ENCODE results near the gene CHSY1.
"Not testable (repeated sequence)": the region's sequence is repeated elsewhere in the genome, so short reads cannot be mapped to it uniquely, and the experiment has no call there.

The CHSY1 gene

DNA sequence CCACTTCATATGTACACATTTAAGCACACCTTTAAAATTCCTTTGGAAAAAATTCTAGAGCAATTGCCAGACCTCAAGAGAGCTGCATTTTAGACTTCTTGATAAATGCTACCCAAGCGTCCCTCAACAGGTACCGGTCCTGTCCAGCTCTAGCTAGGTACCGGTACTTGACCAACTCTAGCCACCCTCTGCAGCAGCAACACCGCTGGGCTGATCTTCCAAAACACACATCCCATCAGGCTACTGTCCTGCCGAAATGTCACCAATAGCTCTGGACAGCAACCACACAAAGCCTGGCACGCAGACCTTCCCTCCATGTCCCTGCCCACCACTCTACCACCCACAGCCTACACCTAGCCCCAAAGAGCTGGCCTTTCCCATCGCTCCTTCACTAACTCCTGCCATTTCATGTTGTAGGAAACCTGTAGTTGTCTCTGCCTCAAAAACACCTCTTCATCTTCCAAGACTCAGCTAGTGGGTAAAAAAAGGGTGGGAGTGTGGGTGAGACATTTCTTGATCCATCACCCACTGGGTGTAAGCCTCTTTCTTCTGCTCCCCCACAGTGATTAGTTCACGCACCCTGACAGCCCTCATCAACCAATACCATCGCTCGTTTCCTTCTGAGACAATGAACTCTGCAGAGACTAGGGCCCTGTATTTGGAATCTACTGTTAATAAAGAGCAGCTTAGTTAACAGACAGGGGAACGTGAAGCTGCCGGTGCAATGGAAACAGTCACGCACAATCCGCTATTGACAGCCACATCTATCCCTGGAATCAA is 6.8 kb downstream of the CHSY1 start:
- no peak for DNase-seq

DNA sequence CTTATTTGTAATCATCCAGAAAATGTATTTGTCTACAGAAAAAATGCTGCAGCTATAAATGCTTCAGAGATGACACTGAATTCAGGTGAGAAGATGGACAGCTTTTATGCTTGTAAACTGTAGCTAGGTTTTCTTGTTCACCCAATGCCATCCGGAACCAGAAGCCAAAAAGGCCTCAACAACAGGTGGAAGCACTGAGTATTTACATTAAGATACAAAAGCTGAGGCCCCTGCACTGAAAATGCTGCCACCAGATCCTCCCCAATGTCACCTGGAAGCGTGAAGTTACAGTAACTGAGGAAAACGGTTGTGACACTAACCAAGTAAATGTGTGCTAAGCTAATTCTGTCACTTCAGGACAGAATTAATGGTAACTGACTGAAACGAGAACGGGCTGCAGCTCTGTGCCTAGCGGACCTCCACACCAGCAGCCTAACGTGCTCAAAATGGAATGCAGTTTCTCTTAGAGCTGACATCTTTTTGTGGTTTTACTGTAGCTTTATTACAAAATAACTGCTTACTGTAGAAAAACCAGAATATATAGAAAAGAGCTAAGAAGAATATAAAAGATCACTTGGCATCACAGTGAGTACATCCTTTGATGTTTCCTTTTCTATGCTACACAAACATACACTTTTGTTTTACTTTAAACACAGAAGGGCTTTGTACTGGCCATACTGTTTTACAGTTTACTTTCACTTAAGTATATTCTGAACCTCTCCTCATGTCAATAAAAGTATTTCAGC is 7.6 kb downstream of the CHSY1 start:
- DNase-seq, result no peak

DNA sequence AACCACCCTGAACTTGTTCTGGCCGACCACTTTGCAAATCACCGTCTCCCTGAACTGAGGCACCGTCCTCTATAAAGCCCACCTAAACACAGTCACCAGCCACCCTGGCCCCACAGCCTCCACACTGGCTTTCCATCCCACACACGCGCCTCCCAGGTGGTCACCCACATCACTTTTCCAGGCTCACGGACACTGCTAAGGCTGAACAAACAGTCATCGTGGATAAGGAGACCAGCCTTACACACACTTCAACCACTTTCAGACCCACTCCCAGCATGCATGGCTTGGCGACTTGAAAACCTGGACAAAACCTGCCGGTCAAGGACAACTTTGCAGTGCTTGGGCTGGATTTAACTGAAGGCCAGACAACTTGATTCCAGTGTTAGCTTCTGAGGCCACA is 8.4 kb downstream of the CHSY1 start:
- no peak for DNase-seq

DNA sequence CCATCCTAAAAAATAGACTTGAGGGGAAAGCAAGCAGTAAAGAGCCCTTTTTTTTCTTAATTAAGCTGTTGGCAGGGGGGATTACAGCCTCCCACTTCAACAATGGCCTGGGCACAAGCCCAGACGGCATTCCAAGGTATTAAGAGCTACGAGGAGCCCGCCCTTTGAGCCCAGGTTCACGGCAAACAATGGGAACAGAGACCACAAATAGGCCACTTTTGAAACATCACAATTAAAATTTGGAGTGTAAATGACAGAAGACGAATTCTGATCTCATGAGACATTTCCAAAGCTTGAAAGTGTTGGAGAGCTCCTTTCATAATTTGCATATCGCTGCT is 8.9 kb downstream of the CHSY1 start:
- DNase-seq, result no peak

DNA sequence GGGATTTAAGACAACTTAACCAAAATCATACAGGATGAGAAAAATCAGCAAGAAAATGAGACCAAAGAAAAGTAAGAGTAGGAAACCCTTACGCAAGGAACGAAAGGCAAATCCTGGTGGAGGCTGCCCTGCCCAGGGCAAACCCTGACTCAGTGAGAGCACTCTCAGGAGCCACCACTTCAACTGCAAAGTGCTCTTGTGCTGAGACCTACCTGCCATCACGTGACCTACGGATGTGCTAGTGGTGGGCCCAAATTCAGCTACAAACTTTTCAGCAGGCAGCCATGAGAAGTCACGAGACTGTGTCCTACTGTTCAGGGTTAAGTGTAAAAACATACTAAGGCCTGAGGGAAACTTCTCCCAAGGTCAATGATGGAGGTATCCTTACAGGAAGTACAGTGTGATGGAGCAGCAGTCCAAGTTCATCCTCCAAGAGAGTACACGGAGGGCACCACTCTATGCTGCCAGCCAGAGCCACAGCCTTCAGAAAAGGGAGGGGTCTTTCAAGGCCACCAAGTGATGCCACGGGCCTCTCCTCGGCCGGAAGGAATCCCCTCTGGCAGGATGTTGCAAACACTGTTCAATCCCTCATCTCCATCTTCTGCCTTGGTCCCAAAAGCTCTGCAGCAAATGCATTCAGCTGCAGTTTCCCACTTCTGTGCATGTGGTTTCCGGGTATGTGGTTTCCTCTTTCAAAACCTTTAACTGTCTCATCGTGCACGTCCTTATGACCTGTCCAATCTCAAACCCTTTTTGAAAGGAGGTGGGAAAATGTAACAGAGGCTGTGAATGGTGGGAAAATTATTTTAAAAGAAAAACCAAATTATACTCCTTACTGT is 9.5 kb downstream of the CHSY1 start:
- DNase-seq, result no peak

DNA sequence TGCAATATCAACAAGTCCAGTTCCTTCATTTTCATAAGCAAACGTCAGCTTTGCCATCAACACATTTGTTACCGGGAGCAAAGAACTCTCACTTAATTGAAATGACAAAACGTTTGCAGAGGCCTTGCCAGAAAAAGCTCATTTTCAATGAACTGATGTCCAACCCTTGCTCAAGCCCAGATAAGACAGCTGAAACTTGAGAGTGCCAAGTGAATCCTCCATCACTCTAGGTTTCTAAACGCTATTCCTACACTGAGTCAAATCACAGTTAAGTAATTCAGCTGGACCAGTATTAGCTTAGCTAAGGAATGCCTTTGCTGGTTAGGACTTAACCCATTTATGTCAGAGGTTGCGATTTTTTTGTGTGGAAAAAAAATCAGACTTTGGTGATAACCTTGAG is 11.5 kb downstream of the CHSY1 start:
- no peak for DNase-seq

DNA sequence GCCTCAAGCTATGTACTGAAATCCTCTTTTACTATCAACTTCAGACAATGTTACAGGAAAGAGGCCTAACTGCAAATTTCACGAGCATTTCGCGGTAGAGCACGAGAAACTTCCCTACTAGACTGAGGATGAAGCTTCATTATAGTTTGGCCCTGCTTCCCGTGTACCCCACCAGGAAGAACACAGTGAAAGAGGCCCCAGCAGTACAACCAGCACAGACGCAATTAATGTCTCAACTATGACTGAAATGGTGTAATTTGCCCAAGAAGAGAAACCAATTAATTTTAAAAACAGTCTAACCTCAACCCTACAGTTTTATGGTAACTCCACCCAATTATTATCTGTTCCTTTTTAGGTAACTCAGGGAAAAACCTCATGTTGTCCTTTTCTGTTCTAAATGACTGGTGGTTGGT is 12.1 kb downstream of the CHSY1 start:
- no peak for DNase-seq

DNA sequence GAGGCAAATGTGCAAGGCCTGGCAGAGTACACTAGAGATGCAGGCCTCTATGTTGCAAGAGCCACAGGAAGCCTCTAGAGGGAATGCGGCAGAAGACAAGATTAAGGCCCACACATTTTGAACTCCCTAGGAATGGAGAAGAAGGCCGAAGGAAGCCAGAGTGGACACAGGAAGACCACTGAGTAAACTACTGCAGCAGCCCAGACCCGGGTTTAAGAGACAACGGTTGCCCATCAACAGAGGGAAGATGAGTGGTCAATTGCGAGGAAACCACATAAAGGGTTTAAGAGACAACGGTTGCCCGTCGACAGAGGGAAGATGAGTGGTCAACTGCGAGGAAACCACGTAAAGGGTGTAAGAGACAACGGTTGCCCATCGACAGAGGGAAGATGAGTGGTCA is 14.6 kb downstream of the CHSY1 start:
- no peak for DNase-seq

DNA sequence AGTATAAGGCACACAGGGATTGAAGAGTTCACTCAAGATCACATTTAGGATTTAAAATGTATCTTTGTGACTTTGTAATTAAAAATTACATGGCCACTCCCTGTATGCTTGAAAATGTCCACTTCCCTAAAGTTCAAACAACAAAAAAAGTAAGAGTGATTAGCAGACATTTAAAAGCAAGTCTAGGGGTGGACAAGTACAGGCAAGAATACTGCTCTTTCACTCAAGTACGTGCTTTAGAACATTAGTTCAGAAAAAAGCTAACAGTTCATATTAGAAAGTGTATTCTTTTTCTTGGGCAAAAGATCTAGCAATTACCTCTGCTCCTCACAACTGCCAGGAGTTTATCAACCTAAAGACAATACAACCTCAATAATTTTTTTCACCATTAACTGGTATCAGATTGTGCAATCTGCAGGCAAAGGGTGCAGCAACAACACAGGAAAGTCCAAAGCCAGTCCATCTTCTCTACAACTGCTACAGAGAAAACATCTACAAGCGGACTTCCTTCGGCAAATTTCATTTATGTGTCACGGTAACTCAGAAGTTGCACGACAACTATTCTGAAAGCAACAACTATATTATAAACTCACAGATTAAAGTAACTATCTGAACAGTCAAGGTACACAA is 18.1 kb downstream of the CHSY1 start:
- no peak for DNase-seq

DNA sequence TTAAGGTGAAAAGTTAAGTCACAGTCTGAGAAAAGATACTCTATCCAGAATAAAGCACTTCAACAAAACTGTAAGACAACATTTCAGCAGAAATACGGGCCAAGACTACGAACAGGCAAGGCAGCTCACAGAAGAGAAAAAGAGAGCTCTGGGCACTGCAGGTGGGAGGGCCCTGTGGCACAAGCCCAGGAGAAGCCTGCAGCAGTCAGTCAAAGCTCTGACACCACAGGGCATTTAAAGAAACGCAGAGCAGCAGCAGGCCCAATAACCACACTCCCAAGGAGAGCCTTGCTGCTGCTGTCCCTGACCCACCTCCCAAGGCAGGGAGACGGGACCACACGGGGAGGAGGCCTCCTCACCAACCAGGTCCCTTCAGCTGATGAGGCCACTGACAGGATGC is 19.2 kb downstream of the CHSY1 start:
- no peak for DNase-seq

DNA sequence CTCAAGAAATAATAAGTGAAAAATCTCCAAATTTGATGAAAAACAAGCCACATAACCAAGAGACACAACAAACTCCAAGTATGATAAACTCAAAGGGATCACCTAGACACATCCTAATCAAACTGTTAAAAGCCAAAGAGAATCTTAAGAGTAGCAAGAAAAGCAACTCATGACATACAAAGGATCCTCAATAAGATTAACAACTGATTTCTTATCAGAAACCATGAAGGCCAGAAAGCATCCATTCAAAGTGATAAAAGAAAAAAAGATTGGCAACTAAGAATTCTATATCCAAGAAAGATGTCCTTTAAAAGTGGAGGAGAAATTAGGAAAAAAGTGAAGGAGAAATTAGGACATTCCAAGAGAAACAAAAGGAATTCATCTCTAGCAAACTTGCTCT is 23.5 kb downstream of the CHSY1 start:
- DNase-seq, result no peak

DNA sequence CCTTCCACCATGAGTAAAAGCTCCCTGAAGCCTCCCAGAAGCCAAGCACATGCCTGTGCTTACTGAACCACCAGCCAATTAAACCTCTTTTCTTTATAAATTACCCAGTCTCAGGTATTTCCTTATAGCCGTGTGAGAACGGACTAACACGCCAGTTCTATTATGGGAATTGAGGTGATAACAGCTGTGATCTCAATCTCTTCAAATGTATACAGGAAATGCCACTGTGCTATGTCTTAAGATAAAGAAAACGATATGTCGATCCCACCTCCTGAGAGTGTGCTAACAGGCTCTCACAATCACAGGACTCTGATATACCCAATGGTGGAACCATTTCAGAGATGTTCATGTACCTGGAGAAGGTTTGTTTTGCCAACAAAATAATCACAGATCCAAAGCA is 26.2 kb downstream of the CHSY1 start:
- DNase-seq, result no peak

DNA sequence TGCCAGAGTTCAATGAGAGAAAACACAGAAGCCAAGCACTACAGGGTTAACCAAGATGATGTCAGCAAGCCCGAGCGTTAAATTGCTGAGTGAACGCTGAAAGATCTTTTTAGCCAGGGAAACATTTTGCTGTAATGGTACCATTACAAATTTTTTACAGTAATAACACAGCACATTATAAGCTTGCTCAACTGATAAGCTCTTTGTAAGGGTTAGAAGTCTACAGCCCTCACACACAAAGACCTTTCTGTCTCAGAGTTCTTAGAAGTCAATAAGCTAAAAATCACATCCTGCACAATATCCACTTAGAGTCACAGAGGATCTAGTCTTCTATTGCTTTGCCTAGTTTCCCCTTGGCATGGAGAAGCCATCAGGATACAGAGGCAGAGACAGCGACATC is 29.9 kb downstream of the CHSY1 start:
- DNase-seq, result no peak

DNA sequence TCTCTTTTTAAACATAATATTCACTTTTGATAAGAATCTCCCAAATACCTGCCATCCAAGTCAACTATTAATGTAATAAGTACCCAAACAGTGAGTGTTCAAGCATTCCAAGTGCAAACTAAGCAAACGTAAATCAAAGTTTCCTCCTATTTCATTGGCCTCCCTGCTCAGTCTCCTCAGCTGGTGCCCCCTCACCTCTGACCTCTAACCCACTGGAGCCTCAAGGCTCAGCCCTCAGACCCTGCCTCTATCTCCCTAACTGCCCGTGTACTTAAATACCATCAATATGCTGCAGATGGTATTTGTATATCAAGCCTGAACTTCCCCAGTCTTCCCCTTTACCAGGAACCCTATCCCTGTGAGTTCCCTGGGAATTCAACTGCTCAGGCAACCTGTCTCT is 31.8 kb downstream of the CHSY1 start:
- DNase-seq, result no peak

DNA sequence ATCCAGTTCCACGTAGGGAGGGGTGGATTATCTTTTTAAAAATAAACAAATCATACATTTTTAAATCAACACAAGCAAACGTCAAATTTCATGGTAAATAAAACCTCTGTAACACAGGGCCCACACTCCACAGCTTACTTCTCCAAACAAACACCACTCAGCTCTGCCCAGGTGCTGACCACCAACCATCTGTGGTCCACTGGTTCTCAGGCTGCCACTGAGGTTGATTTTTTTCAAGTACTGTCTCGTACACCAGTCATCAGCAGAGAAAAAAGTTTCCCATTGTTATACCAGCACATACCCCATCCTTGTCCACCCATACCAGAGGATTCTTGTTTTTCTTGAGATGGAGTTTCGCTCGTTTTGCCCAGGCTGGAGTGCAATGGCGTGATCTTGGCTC is 32.4 kb downstream of the CHSY1 start:
- DNase-seq, result no peak

DNA sequence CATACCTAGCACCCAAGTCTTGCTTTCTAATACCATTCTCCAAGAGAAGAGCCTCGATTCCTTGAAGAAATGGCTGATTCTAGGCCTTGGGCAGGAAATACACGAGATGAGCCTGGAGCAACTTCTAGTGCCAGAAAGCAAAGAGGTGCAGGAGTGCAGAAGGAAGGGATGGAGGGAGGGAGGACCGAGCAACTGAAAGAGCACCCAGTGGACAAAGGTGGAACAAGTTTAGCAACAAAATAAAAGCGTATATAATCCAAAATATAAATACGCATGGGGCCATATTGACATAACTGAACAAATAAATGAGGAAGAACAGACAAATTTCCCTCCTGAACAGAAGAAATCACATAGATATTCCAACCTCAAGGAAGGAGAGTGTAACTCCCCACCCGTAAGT is 34.4 kb downstream of the CHSY1 start:
- DNase-seq, result no peak

DNA sequence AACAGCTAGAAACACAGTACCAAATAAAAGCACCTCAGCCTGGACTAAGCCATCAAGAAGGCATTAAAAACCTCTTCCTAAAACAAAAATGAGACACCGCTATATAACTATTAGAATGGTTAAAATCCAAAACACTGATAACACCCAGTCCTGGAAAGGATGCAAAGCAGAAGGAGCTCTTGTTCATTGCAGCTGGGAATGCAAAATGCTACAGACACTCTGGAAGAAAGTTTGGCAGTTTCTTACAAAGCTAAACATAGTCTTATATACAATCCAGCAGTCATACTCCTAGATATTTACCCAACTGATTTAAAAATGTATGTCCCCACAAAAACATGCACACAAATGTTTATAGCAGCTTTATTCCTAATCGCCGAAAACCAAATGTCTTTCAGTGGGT is 35.7 kb downstream of the CHSY1 start:
- no peak for DNase-seq

DNA sequence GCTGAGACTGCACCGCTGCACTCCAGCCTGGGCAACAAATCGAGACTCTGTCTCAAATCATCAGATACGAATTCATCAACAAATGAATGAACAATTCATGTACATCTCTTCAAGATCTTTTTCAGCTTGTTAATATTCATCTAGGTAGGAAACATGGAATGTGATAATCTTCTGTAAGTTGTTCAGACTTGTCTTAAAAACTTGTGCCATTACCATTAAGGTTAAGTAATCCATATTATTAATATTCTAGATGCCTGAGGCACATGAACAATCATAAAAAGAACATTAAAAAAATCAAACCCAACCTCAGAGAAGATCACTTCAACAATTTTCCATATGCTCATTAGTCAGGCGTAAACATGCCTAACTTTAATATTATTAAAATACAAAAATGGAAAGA is 36.2 kb downstream of the CHSY1 start:
- no peak for DNase-seq

DNA sequence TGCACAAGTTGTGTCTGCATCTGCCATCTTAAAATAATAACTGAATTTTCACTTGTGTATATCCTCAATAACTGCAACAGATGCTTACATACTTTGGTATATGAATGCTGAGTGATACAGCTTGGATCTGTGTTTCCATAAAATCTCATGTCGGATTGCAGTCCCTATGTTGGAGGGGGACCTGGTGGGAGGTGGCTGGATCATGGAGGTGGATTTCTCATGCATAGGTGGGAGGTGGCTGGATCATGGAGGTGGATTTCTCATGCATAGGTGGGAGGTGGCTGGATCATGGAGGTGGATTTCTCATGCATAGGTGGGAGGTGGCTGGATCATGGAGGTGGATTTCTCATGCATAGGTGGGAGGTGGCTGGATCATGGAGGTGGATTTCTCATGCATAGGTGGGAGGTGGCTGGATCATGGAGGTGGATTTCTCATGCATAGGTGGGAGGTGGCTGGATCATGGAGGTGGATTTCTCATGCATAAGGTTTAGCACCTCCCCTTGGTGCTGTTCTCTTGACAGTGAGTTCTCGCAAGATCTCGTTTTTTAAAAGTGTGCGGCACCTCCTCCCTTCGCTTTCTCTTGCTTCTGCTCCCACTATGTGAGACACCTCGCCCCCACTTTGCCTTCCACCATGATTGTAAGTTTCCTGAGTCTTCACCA is 37.3 kb downstream of the CHSY1 start:
- DNase-seq, result not testable (repeated sequence)

DNA sequence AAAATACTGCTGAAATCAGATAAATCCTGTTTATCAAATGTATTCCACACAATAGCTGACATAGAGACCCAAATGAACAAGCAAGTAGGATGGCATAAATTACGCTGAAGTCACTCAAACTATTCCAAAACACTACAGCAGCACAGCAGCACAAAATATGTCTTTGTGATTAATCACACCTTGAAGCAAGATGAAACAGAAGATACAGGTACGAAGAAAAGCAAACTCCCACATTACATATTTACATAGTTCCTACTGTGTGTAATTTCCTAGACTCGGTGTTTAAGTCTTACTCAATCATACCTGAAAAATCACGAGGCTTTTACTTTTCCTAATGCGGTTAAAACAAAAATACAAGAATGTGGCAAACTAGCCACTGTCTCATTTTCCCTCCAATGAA is 38.3 kb downstream of the CHSY1 start:
- no peak for DNase-seq

DNA sequence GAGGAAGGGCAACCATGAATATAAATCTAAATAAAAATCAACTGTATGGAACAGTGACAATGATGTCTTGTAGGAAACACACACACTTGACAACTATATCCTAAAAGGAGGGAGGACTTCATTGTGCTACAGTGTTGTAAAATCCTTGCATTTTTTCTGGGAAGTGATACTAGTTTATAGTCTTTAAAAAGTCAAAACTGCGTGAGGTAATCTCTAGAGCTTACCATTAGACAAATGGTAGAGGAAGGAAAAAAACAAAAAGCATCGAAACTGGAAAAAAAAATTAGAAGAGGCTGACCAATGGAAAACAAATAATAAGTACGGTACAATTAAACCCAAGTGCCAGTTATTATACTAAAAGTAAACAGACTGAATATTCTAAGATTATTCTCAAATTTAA is 38.7 kb downstream of the CHSY1 start:
- DNase-seq, result no peak

DNA sequence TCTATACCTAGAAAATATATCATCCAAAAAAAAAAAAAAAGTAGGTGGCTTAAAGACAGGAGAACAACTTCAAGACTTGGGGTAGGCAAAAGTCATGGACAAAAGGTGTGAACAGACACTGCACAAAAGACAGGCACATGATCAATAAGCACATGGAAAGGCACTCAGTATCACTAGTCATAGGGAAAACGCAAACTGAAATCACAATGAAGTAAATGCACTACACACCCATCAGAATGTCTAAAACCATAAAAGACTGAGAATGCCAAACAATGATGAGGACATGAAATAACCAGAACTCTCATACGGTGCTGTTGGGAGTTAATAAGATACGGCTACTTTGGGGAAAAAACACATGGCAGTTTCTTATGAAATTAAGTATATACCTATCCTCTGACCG is 40.0 kb downstream of the CHSY1 start:
- DNase-seq, result no peak

DNA sequence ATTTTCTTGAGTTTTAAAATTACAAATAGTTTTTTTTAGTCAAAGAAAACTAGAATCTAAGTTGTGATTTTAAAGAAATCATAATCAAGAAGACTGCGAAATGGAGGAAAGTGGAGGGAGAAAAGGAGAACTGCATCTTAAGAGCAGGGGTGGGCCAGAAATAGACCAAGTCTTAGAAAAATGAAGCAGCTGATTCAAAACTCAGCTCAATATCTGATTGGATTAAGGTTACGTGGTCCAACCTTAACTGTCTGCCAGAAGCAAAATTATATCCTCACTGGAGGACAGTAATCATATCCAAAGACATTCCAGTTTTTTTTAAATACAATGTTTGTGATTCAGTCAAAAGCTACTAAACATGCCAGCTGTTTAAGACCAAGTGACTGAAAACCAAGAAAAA is 41.4 kb downstream of the CHSY1 start:
- no peak for DNase-seq
